ENCODE results near the gene DES. TPM values are rescaled to one million over a fixed set of nuclear protein-coding genes. Genes with fewer than 3 reads are reported as not detected.

The DES gene
- total RNA-seq, 1 donor from 2014 or later = 12,920 TPM

DNA sequence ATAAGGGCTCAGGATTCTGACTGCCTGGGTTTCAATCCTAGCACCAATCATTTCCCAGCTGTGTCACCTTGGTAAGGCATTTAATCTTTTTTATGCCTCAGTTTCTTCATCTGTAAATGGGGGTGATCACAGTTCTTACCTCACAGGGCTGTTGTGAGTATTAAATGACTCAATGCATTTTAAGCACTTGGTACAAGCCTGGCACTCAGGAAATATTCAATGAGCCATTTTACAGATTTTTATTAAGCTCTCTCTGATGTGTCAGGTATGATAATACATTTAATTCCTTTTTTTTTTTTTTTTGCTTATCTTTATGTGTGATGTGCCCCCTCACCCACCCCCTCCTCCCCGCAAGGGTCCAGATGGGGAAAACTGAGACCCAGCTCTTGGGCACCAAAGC lies 28.5 kb downstream of the DES start:
- intact Hi-C loops (cut with DNase I) = no loop called here
- DNase-seq (no peak), ATAC-seq (ENCODE audit: poor library complexity) (no peak)

DNA sequence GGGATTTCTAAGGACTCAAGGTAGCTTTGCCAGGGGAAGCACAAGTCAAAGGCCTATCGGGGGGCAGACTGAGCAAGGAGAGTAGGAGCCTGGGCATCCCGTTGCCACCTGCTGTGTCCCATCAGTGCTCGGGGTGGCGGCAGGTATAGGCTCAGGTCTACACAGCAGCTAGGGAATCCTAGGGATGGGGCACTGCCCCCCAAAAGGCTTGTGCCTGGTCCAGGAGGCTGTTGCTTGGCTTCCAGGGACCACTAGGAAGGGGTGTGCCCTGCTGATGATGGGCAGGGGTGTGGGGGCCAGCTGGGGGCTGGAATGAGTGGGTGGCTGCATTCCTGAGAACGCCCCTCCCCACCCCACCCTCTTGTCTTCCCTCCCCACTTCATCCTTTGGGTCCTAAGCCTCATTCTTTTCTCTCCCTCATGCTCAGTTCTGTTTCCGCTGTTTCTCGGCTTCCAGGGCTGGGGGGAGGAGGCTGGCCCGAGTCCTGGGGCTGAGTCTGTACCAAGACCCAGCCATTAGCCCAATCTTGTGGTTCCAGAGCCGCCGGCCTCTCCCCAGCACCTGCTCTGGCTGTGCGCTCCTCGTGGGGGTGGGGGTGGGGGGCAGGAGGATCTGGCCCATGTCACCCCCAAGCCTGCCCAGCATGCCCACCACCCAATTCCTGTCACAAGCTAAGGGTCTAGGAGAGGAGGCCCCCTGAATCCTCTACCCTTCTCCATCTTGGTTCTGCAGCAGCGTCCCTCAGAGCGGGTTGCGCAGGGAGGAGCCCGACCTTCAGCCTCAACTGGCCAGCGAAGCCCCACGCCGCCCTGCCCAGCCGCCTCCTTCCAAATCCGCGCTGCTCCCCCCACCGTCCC lies 29.3 kb downstream of the DES start:
- intact Hi-C loops (cut with DNase I) = no loop called here
- no peak for ATAC-seq (ENCODE audit: poor library complexity)
- DNase-seq = peak; percentile 27

DNA sequence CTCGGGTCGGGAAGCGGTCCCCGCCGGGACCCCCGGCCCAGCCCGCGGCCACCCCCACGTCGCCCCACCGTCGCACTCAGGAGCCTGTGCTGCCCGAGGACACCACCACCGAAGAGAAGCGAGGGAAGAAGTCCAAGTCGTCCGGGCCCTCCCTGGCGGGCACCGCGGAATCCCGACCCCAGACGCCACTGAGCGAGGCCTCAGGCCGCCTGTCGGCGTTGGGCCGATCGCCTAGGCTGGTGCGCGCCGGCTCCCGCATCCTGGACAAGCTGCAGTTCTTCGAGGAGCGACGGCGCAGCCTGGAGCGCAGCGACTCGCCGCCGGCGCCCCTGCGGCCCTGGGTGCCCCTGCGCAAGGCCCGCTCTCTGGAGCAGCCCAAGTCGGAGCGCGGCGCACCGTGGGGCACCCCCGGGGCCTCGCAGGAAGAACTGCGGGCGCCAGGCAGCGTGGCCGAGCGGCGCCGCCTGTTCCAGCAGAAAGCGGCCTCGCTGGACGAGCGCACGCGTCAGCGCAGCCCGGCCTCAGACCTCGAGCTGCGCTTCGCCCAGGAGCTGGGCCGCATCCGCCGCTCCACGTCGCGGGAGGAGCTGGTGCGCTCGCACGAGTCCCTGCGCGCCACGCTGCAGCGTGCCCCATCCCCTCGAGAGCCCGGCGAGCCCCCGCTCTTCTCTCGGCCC lies 30.1 kb downstream of the DES start:
- DNase-seq = peak; percentile 22
- no peak for ATAC-seq (ENCODE audit: poor library complexity)
- intact Hi-C loops (cut with DNase I) = no loop called here

DNA sequence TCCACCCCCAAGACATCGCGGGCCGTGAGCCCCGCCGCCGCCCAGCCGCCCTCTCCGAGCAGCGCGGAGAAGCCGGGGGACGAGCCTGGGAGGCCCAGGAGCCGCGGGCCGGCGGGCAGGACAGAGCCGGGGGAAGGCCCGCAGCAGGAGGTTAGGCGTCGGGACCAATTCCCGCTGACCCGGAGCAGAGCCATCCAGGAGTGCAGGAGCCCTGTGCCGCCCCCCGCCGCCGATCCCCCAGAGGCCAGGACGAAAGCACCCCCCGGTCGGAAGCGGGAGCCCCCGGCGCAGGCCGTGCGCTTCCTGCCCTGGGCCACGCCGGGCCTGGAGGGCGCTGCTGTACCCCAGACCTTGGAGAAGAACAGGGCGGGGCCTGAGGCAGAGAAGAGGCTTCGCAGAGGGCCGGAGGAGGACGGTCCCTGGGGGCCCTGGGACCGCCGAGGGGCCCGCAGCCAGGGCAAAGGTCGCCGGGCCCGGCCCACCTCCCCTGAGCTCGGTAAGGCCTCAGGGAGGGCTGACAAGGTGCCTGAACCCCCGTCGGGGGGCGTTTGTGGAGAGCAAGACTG lies 30.7 kb downstream of the DES start:
- DNase-seq = peak; percentile 37
- ATAC-seq (ENCODE audit: poor library complexity) = no peak
- intact Hi-C loops (cut with DNase I) = no loop called here

DNA sequence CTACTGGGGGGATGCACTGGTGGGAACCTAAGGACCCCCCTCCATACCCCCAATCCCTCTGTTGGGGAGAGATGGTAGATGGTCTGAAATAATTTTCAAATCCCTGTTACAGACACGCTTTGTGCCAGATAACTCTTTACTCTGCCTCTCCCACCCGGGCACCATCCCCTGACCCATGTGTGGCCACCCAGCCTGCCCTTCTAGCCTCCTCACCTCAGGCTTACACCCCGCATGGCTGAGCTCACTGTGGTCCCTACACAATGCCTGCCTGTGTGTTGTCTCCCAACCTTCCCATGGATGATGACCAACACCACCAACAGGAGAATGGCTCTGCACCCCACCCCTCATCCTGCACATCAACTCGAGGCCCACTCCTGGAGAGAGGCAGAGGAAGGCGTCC lies 31.4 kb downstream of the DES start:
- intact Hi-C loops (cut with DNase I) = no loop called here
- ATAC-seq (ENCODE audit: poor library complexity) (no peak), DNase-seq (peak; percentile 20)

DNA sequence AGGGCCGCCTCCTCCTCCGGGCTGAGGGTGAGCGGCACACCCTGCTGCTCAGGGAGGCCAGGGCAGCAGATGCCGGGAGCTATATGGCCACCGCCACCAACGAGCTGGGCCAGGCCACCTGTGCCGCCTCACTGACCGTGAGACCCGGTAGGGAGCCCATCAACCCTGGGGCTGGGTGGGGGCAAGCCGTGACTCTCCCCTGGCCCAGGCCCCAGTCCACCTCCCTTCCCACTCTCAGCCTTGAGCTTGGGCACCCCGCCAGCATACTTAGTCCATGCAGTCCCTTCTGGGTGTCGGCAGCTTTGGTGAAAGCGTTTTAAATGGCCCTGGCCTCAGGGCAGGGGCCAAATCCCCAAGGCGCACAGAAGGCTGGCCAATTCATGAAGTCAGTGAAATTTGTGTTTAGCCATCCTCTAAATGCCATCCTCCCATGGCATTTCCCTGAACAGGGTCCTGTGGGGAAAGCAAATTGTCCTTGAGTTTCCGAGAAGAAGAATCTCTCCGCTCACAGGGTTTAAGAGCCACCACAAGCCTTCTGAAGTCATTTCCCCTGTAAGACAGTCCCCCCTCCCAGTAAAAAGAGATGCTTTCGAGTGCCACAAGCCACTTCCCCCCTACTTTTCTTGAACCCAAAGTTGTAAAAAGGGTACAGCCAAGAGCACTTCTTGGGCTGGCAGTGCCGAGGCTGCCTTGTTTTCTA lies 33.6 kb downstream of the DES start:
- DNase-seq (peak; percentile 82), ATAC-seq (ENCODE audit: poor library complexity) (peak; percentile 62)
- intact Hi-C loops (cut with DNase I) = no loop called here

DNA sequence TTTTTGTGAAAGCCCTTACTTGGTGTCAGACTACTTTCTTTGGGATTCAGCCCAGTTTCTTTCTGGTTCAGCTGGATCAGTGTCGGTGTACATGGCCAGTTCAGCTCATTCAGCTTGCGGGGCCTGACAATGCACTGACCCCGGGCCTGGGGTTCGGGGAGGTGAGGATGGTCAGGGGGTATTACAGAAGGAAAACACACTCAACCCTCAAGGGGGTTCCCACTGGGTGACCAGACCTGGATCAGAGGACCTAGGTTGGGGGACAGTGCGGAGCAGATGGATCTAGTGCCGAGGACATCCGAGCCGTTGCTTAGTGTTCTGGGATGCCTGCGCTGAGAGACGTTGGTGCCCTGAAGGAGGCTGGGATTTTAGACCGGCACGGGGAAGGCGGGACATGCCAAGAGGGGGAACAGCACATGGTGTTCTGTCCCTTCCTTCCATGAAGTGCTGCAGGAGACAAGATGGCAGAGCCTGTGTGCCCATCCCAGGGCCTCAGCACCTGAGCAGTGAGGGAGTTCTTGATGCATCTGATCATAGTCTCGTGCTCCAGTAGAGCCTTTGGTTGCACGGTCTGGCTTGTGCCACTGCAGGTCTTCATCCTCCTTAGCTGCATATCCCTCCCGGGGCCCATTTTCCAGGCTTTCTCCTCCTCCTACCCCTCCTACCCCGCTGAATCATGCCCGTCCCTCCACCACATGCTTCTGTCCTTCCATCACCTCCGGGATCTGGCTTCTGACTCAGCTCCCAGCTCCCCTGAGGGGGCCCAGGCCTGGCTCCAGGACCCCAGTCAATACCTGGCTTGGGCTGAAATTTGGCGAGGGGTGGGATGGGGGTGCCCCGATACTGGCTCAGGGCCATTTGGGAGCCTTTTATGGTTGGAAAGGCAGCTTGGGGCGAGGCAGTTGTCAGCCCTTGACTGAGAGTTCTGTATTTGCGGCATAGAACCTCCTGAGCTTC lies 34.5 kb downstream of the DES start:
- peak; percentile 56 for ATAC-seq (ENCODE audit: poor library complexity)
- intact Hi-C loops (cut with DNase I) = no loop called here
- no peak for DNase-seq

DNA sequence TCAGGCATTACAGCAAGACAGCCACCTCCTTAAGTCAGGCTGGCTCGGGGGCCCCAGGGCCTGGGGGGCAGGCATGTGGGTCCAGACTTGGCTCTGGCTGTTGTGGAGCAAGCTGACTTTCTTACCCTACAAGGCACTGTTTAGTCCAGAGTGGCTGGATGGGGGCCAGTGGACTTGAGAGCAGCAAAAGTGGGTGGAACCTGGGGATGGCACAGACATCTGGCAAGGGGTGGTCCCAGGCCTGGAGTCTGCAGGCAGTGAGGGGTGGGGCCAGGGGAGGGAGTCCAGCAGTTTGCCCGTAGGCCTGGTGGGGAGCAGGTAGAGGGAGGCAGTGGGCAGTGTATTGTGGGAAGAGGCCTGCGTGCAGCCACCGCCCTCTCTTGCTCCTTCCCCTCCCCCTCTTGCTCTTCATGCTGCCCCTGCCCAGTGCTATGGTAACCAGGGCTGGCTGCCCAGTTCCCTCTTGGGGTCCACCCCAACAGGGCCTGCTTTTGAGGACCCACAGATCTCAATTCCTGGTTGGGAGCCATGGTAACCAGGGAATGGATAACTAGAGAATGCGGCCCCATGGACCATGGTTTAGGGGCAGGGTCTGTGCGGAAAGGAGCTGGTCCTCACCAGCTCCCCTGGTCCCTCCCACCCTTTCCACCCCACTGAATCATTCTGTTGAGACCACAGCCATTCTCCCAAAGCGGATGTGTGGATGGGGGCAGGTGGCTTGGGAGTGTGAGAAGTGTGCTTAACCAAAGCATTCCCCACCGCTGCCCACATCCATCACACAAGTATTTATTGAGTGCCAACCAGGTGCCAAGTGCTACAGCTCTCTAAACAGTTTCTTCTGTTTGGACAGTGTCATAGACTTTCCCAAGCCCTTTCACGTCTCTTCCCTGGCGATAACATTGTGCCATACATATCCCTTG lies 35.8 kb downstream of the DES start:
- peak; percentile 56 for ATAC-seq (ENCODE audit: poor library complexity)
- intact Hi-C loops (cut with DNase I) = no loop called here
- peak; percentile 87 for DNase-seq

DNA sequence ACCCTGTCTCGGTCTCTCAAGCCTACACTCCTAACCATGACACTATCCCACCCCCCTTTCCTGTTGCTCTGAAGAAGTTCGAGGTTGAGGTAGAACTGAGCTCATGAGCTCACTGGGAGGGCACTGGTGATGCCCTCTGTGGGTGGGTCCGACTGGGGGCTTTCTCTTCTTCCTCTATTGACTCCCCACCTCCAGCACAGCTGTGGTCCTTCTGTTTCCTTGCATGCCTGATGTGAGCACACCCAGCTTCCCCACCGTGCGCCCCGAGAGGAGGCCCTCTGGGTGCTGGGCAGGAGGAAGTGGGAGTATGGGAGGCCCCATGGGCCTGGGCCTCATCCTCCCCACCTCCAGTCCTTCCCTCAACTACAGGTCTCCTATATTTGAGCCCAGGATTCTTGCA lies 37.4 kb downstream of the DES start:
- intact Hi-C loops (cut with DNase I) = no loop called here
- DNase-seq (peak; percentile 11), ATAC-seq (ENCODE audit: poor library complexity) (no peak)

DNA sequence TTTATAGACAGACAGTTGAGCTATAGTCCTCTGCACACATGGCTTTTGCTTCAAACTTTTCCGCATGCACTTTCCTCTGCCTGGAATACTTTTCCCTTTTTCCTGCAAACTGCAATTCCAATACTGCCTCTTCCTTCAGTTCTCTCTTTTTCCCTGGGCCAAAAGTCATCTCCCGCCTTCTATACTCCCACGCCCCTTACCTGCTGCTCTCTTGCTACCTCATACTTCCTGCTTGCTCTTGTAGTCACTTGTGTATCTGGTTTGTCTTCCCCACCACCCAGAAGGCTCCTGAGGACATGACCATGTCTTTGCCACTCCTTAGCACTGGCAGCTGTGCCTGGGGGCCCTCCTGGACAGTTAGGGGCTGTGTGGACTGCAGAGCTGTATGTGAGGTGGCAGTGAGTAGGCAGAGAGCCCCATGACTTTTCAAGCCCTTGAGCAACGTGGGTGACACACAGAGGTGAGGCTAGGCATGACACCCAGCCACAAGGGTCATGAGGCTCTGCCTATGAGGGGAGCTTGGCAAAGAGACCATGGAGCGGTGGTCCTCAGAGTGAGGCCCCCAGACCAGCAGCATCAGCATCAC lies 39.7 kb downstream of the DES start:
- intact Hi-C loops (cut with DNase I) = no loop called here
- peak; percentile 8 for DNase-seq

DNA sequence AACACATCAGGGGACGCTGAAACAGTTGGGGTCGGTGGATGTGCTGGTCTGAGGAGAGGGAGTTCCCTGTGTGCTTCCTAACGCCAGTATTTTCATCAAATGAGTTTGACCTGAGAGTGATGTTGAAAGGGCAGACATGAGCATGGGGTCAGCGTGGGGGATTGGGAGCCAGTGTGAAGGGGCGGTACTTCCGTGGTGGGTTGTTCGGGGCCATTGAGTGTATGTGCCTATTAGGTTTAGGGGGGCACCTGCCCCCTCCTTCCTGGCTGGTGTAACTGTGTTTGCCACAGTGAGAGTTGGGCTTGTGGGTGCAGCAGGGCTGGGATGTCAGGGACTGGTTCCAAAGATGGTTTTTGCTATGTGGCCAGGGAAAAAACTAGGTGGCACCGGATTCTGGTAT lies 40.8 kb downstream of the DES start:
- no peak for ATAC-seq (ENCODE audit: poor library complexity)
- no peak for DNase-seq
- intact Hi-C loops (cut with DNase I) = no loop called here

More for the DNA sequence above, 39.7 kb downstream of the DES start:
- no peak for ATAC-seq (ENCODE audit: poor library complexity)

DNA sequence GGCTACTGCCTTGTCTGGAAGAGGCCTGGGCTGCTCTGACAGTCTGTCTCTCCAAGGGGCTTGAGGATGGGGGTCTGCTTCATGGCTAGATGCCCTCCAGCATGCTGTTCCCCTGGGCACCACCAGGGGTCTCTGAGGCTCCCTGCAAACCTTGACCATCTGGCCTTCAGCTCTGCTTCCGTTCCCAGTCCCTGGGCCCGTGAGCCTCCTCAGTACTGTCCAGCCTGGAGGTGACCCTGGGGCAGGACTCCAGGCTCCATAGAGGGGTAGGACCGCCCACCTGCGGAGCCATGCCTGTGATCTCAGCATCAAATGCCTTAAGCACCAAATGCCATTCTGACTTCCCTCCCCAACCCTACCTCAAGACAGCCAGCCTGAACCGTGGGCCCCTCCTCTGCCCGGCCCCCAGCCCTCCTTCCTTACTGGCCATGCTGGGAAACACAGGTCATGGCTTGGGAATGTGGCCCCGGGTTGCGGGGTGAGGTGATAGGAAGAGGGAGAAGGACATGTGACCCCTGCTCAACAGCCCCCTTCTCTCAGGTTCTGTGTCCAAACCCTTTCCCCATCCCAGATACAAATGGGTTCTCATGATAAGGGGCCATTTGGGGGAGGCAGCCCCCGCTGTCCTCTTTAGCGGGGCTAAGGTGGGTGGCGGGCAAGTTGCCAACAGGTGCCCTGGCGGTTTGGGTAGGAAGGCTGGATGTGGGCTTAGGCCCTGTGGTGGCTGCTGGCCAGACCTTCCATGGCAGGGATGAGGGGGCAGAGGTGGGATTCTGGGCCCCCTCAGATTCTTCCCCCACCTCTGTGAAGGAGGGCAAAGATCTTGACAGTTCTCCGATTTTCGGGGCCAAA lies 41.5 kb downstream of the DES start:
- ATAC-seq (ENCODE audit: poor library complexity) = peak; percentile 67
- intact Hi-C loops (cut with DNase I) = no loop called here
- peak; percentile 75 for DNase-seq

DNA sequence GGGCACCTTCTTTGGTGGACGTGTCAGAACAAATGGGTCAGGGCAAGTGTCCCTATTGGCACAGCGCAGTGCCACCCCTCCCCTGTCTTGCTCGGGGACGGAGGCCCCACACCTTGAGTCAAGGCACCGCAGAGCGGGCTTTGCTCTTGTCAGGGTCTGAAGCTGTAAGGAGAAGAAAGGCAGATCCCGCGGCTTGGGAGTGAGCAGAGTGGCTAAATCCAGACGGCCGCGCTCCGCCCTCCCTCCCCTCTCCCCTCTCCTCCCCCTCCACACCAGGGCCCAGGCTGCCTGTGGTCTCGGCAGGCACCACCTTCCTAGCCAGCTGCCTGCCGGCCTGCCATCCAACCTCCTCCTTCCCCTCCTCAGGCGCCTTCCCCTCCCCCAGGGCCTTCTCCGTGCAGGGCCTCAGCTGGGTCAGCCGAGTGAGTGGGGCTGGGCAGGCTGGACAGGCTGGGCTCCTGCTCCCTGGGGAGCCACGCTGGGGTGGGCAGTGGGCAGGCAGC lies 42.3 kb downstream of the DES start:
- DNase-seq (peak; percentile 84), ATAC-seq (ENCODE audit: poor library complexity) (peak; percentile 81)
- intact Hi-C loops (cut with DNase I) = no loop called here

DNA sequence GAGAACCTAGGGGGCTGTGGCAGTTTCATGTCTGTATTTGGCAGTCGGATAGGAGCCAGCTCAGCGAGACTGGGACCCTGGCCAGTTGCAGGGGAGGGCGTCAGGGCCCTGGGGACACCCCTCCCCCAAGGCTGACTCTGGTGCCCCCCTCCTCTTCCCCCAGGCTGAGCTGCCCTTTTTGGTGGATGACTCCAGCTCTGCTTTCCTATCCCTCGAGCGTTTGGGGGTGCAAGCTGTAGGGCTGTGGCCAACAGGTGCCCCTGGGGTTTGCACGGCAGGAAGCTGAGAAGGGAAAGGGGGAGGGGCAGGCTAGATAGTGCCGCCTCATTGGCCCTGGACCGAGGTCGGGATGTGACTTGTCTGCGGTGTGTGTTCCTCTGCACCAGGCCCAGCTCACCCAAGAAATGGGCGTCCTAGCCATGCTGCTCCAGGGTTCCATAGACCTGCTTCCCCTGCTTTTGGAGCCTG lies 42.9 kb downstream of the DES start:
- intact Hi-C loops (cut with DNase I) = no loop called here
- peak; percentile 63 for ATAC-seq (ENCODE audit: poor library complexity)
- peak; percentile 68 for DNase-seq

DNA sequence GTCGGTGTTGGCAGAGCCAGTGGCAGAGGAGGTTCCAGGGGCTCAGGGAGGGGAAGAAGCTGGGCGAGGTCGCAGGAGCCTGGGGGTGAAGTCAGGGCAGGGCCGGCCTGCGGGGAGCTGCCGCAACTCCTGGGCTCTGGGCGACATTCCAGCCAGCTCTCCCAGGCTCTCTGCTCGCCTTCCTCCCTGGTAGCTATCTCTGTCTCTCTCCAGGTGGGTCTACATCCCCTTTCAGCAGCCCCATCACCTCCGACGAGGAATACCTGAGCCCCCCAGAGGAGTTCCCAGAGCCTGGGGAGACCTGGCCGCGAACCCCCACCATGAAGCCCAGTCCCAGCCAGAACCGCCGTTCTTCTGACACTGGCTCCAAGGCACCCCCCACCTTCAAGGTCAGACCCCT lies 43.5 kb downstream of the DES start:
- no peak for DNase-seq
- no peak for ATAC-seq (ENCODE audit: poor library complexity)
- intact Hi-C loops (cut with DNase I) = no loop called here

DNA sequence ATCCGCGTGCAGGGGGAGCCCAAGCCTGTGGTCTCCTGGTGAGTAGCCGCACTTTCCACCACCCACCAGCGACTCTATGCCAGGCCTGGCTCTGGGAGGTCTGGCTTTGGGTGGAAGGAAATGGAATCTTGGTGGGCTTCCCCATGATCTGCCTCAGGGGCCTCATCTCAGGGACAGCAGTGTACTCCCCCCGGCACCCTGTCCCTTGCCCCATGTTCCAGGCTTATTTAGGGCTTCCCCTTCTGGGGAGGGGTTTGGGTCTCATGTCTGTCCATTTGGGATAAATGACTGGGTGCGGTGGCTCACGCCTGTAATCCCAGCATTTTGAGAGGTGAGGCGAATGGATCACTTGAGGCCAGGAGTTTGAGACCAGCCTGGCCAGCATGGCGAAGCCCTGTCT lies 44.2 kb downstream of the DES start:
- ATAC-seq (ENCODE audit: poor library complexity) (no peak), DNase-seq (no peak)
- intact Hi-C loops (cut with DNase I) = no loop called here
